Renal pelvis (tissue), 4 donors: Measurements from ENCODE around the gene NEK5. TPM values are rescaled to one million over a fixed set of nuclear protein-coding genes. Genes with fewer than 3 reads are reported as not detected.

ENCODE experiments used
- DNase-seq: peaks from one replicate; pipeline ENCODE4 v3.0.0-alpha.2; 2013
- polyA plus RNA-seq, 3 donors: library from polyadenylated mRNA; unstranded; fragments of 120-200 nt; gene quantifications; one replicate each; pipeline ENCODE4 v1.2.1, GENCODE V29; 2013; ENCODE audit not compliant: insufficient read length in 3 of 3

NEK5 gene
- polyA plus RNA-seq, 3 donors: 2.5 to 8.5 (median 5.5) TPM

GRCh38 chr13:52010890-52011631 lies 117.8 kb downstream of the NEK5 start, which contains the start of gene ATP7B:
Gene ATP7B (minus strand): TSS chr13:52011450. CDS start chr13:52011337, 113 bp downstream.
- no peak for DNase-seq

- DNase-seq: no peak
Observed at GRCh38 chr13:52009946-52010345, 118.9 kb downstream of the NEK5 start.

GRCh38 chr13:52006523-52007245 lies 122.2 kb downstream of the NEK5 start:
- DNase-seq: no peak

- no peak for DNase-seq
Observed at GRCh38 chr13:52005841-52006522, 122.9 kb downstream of the NEK5 start.

- DNase-seq: no peak
Observed at GRCh38 chr13:52004511-52005170, 124.2 kb downstream of the NEK5 start.

- no peak for DNase-seq
Observed at GRCh38 chr13:52003541-52003940, 125.3 kb downstream of the NEK5 start.

GRCh38 chr13:52002361-52002760 lies 126.5 kb downstream of the NEK5 start:
- no peak for DNase-seq

GRCh38 chr13:52001120-52001731 lies 127.6 kb downstream of the NEK5 start:
- DNase-seq: no peak

- DNase-seq: no peak
Observed at GRCh38 chr13:51999921-52000320, 129.0 kb downstream of the NEK5 start.

- DNase-seq: no peak
Observed at GRCh38 chr13:51999510-51999911, 129.4 kb downstream of the NEK5 start.

- DNase-seq: no peak
Observed at GRCh38 chr13:51998723-51999509, 130.0 kb downstream of the NEK5 start.

- no peak for DNase-seq
Observed at GRCh38 chr13:51997641-51998330, 131.1 kb downstream of the NEK5 start.

GRCh38 chr13:51997186-51997585 lies 131.7 kb downstream of the NEK5 start:
- no peak for DNase-seq

- DNase-seq: no peak
Observed at GRCh38 chr13:51996641-51997040, 132.2 kb downstream of the NEK5 start.

GRCh38 chr13:51995677-51996551 lies 133.0 kb downstream of the NEK5 start:
- no peak for DNase-seq

- DNase-seq: no peak
Observed at GRCh38 chr13:51993713-51994112, 135.2 kb downstream of the NEK5 start.

- no peak for DNase-seq
Observed at GRCh38 chr13:51988988-51989618, 139.8 kb downstream of the NEK5 start.
